HepG2 (cell line): ENCODE results near the gene SPATC1L. TPM values are rescaled to one million over a fixed set of nuclear protein-coding genes. Genes with fewer than 3 reads are reported as not detected.

ENCODE experiments used
- ATAC-seq: fragments of 200-7000 bp; cut with Tn5 transposase; 3 replicates; pipeline ENCODE4 v1.9.1; 2020; ENCODE audit warnings: mild to moderate bottlenecking, moderate library complexity
- BruUV-seq: library from RNA; stranded (reverse); fragments of 400-500 nt; replicated peaks from 2 replicates; lab custom pipeline; 2021; lab: Mats Ljungman, UMichigan
- CTCF ChIA-PET: fragments of 300-600 bp; formaldehyde crosslinking; extraction: SDS; loops from one replicate; lab custom pipeline; 2021; ENCODE audit warnings: low total read pairs, inconsistent platforms, low intra/inter-chr PET ratio; lab: Yijun Ruan, JAX
- POLR2A ChIA-PET: fragments of 350-600 bp; sonication (Branson Sonifier 250); formaldehyde crosslinking; loops from one replicate; lab custom pipeline; 2020; ENCODE audit warnings: antibody characterized with exemption, inconsistent platforms; lab: Yijun Ruan, JAX
- DNase-seq: peaks from one replicate; pipeline ENCODE4 v3.0.0-alpha.2; 2015; ENCODE audit warnings: low spot score
- FAIRE-seq: peaks from 3 replicates; lab custom pipeline; 2011; peaks lifted over from hg19 to GRCh38; lab: Jason Lieb, UNC
- H2AFZ ChIP-seq: one replicate; pipeline ENCODE4 v1.6.1; 2011; ENCODE audit warnings: low read length, inconsistent platforms
- H3K27ac ChIP-seq: fragments of 300-600 bp; 3 replicates; pipeline ENCODE4 v1.8.0; 2011; ENCODE audit warnings: mixed run types, mild to moderate bottlenecking, mixed read lengths, low read length, inconsistent platforms; ENCODE audit not compliant: insufficient read depth; ENCODE audit errors: extremely low read length
- H3K27me3 ChIP-seq, 2 experiments: fragments of 200-600 bp in 1 of 2; 2 replicates in 1 of 2; 3 replicates in 1 of 2; pipeline versions ENCODE4 v1.6.0 to v1.8.0; 2011; ENCODE audit warnings: low read length in 2 of 2, mild to moderate bottlenecking in 2 of 2, moderate library complexity in 2 of 2, inconsistent platforms in 1 of 2; ENCODE audit not compliant: insufficient read depth in 2 of 2, control insufficient read depth in 1 of 2
- H3K36me3 ChIP-seq, 2 experiments: fragments of 200-600 bp in 1 of 2; replicated peaks in 1 of 2; 2 replicates in 1 of 2; 3 replicates in 1 of 2; pipeline versions ENCODE4 v1.5.1 to v1.8.0; 2011; ENCODE audit warnings: low read length in 2 of 2, inconsistent platforms in 1 of 2; ENCODE audit not compliant: insufficient read depth in 2 of 2, control insufficient read depth in 1 of 2
- H3K4me1 ChIP-seq: 2 replicates; pipeline ENCODE4 v1.5.1; 2012; ENCODE audit warnings: low read length, inconsistent platforms; ENCODE audit not compliant: insufficient read depth
- H3K4me2 ChIP-seq: 2 replicates; pipeline ENCODE4 v1.6.0; 2011; ENCODE audit warnings: low read depth, low read length, inconsistent platforms
- H3K4me3 ChIP-seq, 3 experiments: fragments of 200-600 bp in 1 of 3; sonication (generic), shearing (Covaris generic) in 1 of 3; replicated peaks in 1 of 3; 2 replicates each; pipeline ENCODE4 v1.5.1; 2011 to 2016; ENCODE audit warnings: low read length in 3 of 3, inconsistent platforms in 2 of 3, low read depth in 2 of 3, mild to moderate bottlenecking in 2 of 3, control low read depth in 1 of 3, mixed read lengths in 1 of 3; ENCODE audit not compliant: insufficient read depth in 1 of 3
- H3K79me2 ChIP-seq: one replicate; pipeline ENCODE4 v1.6.1; 2011; ENCODE audit warnings: low read length, inconsistent platforms; ENCODE audit not compliant: insufficient read depth
- H3K9ac ChIP-seq: 2 replicates; pipeline ENCODE4 v1.6.0; 2011; ENCODE audit warnings: mild to moderate bottlenecking, low read depth, low read length, inconsistent platforms; ENCODE audit not compliant: insufficient read depth
- H3K9me3 ChIP-seq: 2 replicates; pipeline ENCODE4 v1.5.1; 2012; ENCODE audit warnings: mild to moderate bottlenecking, low read length
- H4K20me1 ChIP-seq: 2 replicates; pipeline ENCODE4 v1.6.0; 2011; ENCODE audit warnings: inconsistent platforms, mild to moderate bottlenecking, low read length, moderate library complexity; ENCODE audit not compliant: insufficient read depth
- BCL6 ChIP-seq: IDR thresholded peaks from 2 replicates; pipeline ENCODE4 v1.6.1; 2016; ENCODE audit warnings: missing genetic modification reagents, missing compliant biosample characterization
- ISX ChIP-seq: sonication (generic); formaldehyde crosslinking; conservative IDR thresholded peaks from 2 replicates; pipeline ENCODE4 v1.5.0; 2020; ENCODE audit warnings: missing genetic modification reagents
- KDM5A ChIP-seq: fragments of 200-600 bp; sonication (generic); IDR thresholded peaks from 2 replicates; pipeline ENCODE4 v1.7.0; 2018; ENCODE audit warnings: antibody characterized with exemption, mild to moderate bottlenecking, low read length, borderline replicate concordance
- RAD51 ChIP-seq: fragments of 450-650 bp; IDR thresholded peaks from 2 replicates; pipeline ENCODE4 v1.6.1; 2016; ENCODE audit warnings: borderline replicate concordance
- SIN3B ChIP-seq: fragments of 150-350 bp; IDR thresholded peaks from 2 replicates; pipeline ENCODE4 v1.6.1; 2014; ENCODE audit warnings: low read length
- SRSF4 ChIP-seq: fragments of 200-400 bp; formaldehyde crosslinking; IDR thresholded peaks from one replicate; pipeline ENCODE4 v1.6.1; 2018; ENCODE audit warnings: mild to moderate bottlenecking, low read depth, low read length, moderate library complexity; ENCODE audit not compliant: poor library complexity, severe bottlenecking
- TOPORS ChIP-seq: sonication (generic); formaldehyde crosslinking; IDR thresholded peaks from 2 replicates; pipeline ENCODE4 v1.8.0; 2023; ENCODE audit warnings: mild to moderate bottlenecking, missing genetic modification reagents
- WGBS: methylation state at CpG from one replicate; pipeline ENCODE4 v1.1.6; 2017; ENCODE audit warnings: low lambda C conversion rate; 5-methylcytosine and 5-hydroxymethylcytosine counted together
- in situ Hi-C: cut with HindIII; loops from 2 replicates; pipeline ENCODE4 v1.10.0; 2017; ENCODE audit warnings: low pct_unique_long_range_greater_than_20kb; ENCODE audit not compliant: extremely low pct_ligation_motif_present
- intact Hi-C: fragments of 100-400 bp; cut with micrococcal nuclease; formaldehyde crosslinking; loops from one replicate; pipeline ENCODE4 v1.10.0; 2022; ENCODE audit not compliant: unreplicated experiment
- polyA plus RNA-seq, 8 experiments: library from polyadenylated mRNA; depleted of rRNA in 3 of 8; stranded (reverse) in 7 of 8; unstranded in 1 of 8; fragments of >200 nt; fragmentation: Illumina TruSeq in 4 of 8; extraction: Trizol in 4 of 8; gene quantifications; 2 replicates each; pipeline versions ENCODE4 v1.2.1 to v1.2.3, GENCODE V29; 2011 to 2016; ENCODE audit warnings: low read depth in 4 of 8, missing spikeins in 1 of 8, mixed read lengths in 1 of 8; ENCODE audit not compliant: insufficient read depth in 1 of 8
- total RNA-seq, 5 experiments: library from RNA; depleted of rRNA; stranded (reverse); fragments of >200 nt; fragmentation: Illumina TruSeq; extraction: Trizol; gene quantifications; 2 replicates each; pipeline ENCODE4 v1.2.3, GENCODE V29; 2016; ENCODE audit warnings: low read depth in 1 of 5
- TF ChIP-seq, protein P1 (sequence below): sonication (generic); formaldehyde crosslinking; IDR thresholded peaks from 2 replicates; pipeline ENCODE4 v1.5.0; 2020; ENCODE audit warnings: missing genetic modification reagents

SPATC1L gene
- total and polyA plus RNA-seq, 2 of the 13 experiments (the other 11 are each of a cell fraction or from before 2014, with no cell fraction given): 1.4 to 3.3 TPM

DNA sequence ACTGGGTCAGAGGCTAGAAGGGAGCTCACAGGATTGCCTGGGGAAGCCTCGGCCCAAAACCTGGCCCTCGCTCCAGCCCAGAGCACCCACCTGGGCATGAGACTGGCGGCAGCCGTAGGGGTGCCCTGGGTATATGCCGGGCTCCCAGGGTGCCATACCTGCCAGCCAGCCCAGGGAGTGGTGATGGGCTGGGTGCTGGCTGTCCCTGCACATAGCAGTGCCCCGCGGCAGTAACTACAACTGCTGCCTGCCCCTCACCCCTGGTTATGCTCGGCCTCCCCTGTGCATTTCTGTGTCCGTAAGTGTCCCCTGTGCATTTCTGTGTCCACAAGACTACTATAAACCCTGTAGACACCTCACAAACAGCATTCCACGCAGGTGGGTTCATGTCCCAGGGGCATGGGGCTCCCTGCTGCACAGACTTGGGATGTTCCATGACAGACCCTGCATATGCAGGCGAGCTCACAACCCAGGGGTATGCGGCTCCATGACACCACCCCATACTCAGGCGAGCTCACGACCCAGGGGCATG is 5.8 kb upstream of the SPATC1L start:
- H3K4me1 ChIP-seq: peaks cover 31% of the 10 kb centered on the region
- ATAC-seq (peak; percentile 11), DNase-seq (no peak), FAIRE-seq (no peak)
- in situ Hi-C loops (no loop called here), intact Hi-C loops (loop anchor here (10.0 kb wide), 1 partner anchor 215 kb away; no protein-coding TSS in a partner anchor)
- H3K27ac ChIP-seq: no peak overlapping the region
- H2AFZ ChIP-seq: no peak overlapping the region
- H4K20me1 ChIP-seq: no peaks in the 10 kb centered on the region
- H3K36me3 ChIP-seq: peaks cover 12 to 47% of the 10 kb centered on the region in 2 experiments
- no peaks in the 10 kb centered on the region for H3K79me2 ChIP-seq
- no peaks in the 10 kb centered on the region for H3K27me3 ChIP-seq
- no peaks in the 10 kb centered on the region for H3K9me3 ChIP-seq
- ChIA-PET CTCF (no interaction called here), POLR2A (interaction anchor here (0.6 kb wide), 1 partner anchor 106 kb away, joined by 3 read pairs; no protein-coding TSS in a partner anchor)
- no TSS peak for BruUV-seq
- H3K4me2 ChIP-seq: no peak overlapping the region
- H3K4me3 ChIP-seq: no peak overlapping the region
- no peak for TF ChIP-seq TOPORS (CRISPR knock-in tag)
- no peak for TF ChIP-seq ISX (CRISPR knock-in tag)
- TF ChIP-seq, protein P1, sequence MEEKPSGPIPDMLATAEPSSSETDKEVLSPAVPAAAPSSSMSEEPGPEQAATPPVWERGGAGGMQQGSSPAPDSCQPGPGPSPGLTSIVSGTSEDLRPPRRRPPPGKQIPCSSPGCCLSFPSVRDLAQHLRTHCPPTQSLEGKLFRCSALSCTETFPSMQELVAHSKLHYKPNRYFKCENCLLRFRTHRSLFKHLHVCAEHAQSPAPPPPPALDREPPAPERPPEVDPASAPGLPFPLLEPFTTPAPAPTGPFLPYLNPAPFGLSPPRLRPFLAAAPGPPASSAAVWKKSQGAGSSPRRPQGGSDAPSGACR (CRISPR knock-in tag): no peak
- no peak for TF ChIP-seq BCL6
- no peak for TF ChIP-seq SIN3B
- TF ChIP-seq SRSF4: no peak
- no peak for TF ChIP-seq RAD51
- TF ChIP-seq KDM5A: no peak
- no peak overlapping the region for H3K9ac ChIP-seq
- WGBS: 100% methylated on average over 1 of the region's 14 CpGs
